OCI-LY1 (cell line): ENCODE measurements around the gene LRRK2.

Experiments used
- H2AFZ ChIP-seq: fragments of 200-600 bp; sonication (generic), shearing (Covaris generic); 2 replicates; pipeline ENCODE4 v1.6.0; 2014; ENCODE audit warnings: antibody characterized with exemption, mild to moderate bottlenecking, low read length
- H3F3A ChIP-seq: fragments of 200-600 bp; sonication (generic), shearing (Covaris generic); 2 replicates; pipeline ENCODE4 v1.6.0; 2014; ENCODE audit warnings: mild to moderate bottlenecking, antibody characterized with exemption, low read length, moderate library complexity; ENCODE audit not compliant: insufficient read depth
- H3K27ac ChIP-seq: fragments of 200-600 bp; sonication (generic); 2 replicates; pipeline ENCODE4 v1.5.1; 2014; ENCODE audit warnings: low read length, mixed run types, mild to moderate bottlenecking, low read depth; ENCODE audit not compliant: poor library complexity, severe bottlenecking
- H3K27me3 ChIP-seq: fragments of 200-600 bp; sonication (generic); 2 replicates; pipeline ENCODE4 v1.6.0; 2014; ENCODE audit warnings: antibody characterized with exemption, mild to moderate bottlenecking, low read length, moderate library complexity; ENCODE audit not compliant: insufficient read depth
- H3K36me3 ChIP-seq: fragments of 200-600 bp; sonication (generic); 2 replicates; pipeline ENCODE4 v1.6.1; 2014; ENCODE audit warnings: mild to moderate bottlenecking, antibody characterized with exemption, low read length, moderate library complexity, mixed read lengths; ENCODE audit not compliant: insufficient read depth
- H3K4me1 ChIP-seq: fragments of 200-600 bp; sonication (generic); 2 replicates; pipeline ENCODE4 v1.5.1; 2014; ENCODE audit warnings: mild to moderate bottlenecking, low read length, moderate library complexity; ENCODE audit not compliant: insufficient read depth, severe bottlenecking
- H3K4me2 ChIP-seq: fragments of 200-600 bp; sonication (generic), shearing (Covaris generic); 2 replicates; pipeline ENCODE4 v1.6.1; 2014; ENCODE audit warnings: low read length
- H3K4me3 ChIP-seq: fragments of 200-600 bp; sonication (generic); 2 replicates; pipeline ENCODE4 v1.5.1; 2014; ENCODE audit warnings: low read length, low read depth, mild to moderate bottlenecking, mixed read lengths; ENCODE audit not compliant: poor library complexity, severe bottlenecking
- H3K79me2 ChIP-seq: fragments of 200-600 bp; shearing (Covaris generic); 2 replicates; pipeline ENCODE4 v1.6.1; 2016; ENCODE audit warnings: mixed run types, low read length, mixed read lengths; ENCODE audit not compliant: insufficient read depth
- H3K9ac ChIP-seq: fragments of 200-600 bp; sonication (generic), shearing (Covaris generic); 2 replicates; pipeline ENCODE4 v1.6.1; 2014; ENCODE audit warnings: mild to moderate bottlenecking, low read length, mixed read lengths
- H3K9me2 ChIP-seq: fragments of 200-600 bp; sonication (generic), shearing (Covaris generic); 2 replicates; pipeline ENCODE4 v1.6.1; 2014; ENCODE audit warnings: low read depth, mild to moderate bottlenecking, low read length, mixed read lengths
- H3K9me3 ChIP-seq: fragments of 200-600 bp; shearing (Covaris generic); 2 replicates; pipeline ENCODE4 v1.6.1; 2014; ENCODE audit warnings: low read length, mixed read lengths
- H4K20me1 ChIP-seq: fragments of 200-600 bp; sonication (generic), shearing (Covaris generic); 2 replicates; pipeline ENCODE4 v1.6.0; 2016; ENCODE audit warnings: mild to moderate bottlenecking, low read length; ENCODE audit not compliant: insufficient read depth
- EZH2 ChIP-seq: fragments of 200-600 bp; sonication (generic), shearing (Covaris generic); IDR thresholded peaks from 2 replicates; pipeline ENCODE4 v1.8.0; 2017; ENCODE audit warnings: borderline replicate concordance, mixed run types, mild to moderate bottlenecking, antibody characterized with exemption, low read length, moderate library complexity, mixed read lengths
- TF ChIP-seq, protein P1 (sequence below): fragments of 200-600 bp; sonication (generic), shearing (Covaris generic); IDR thresholded peaks from 2 replicates; pipeline ENCODE4 v1.5.1; 2017; ENCODE audit warnings: mild to moderate bottlenecking, antibody characterized with exemption, low read length, moderate library complexity, mixed read lengths

The LRRK2 gene

DNA sequence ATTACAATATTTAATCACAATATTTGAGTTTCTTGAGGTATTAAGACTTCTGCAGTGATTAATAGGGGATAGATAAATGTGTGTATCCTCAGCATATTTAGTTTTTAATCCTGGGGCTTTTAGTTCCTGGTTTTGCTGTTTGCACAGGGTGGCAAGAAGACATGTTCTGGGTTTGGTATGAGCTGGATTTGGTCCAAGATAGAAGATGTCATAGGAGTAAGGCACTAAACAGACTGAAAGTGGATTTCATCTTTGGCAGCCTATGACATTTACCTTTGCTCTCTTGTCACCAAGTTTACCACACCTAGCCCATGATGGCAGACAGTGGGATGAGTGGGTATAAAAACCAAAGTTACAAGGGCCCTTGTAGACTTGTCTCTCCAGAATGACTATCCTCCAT is 168.2 kb downstream of the LRRK2 start:
- no peak overlapping the region for H2AFZ ChIP-seq
- TF ChIP-seq, protein P1, sequence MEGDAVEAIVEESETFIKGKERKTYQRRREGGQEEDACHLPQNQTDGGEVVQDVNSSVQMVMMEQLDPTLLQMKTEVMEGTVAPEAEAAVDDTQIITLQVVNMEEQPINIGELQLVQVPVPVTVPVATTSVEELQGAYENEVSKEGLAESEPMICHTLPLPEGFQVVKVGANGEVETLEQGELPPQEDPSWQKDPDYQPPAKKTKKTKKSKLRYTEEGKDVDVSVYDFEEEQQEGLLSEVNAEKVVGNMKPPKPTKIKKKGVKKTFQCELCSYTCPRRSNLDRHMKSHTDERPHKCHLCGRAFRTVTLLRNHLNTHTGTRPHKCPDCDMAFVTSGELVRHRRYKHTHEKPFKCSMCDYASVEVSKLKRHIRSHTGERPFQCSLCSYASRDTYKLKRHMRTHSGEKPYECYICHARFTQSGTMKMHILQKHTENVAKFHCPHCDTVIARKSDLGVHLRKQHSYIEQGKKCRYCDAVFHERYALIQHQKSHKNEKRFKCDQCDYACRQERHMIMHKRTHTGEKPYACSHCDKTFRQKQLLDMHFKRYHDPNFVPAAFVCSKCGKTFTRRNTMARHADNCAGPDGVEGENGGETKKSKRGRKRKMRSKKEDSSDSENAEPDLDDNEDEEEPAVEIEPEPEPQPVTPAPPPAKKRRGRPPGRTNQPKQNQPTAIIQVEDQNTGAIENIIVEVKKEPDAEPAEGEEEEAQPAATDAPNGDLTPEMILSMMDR = no peak
- no peak for TF ChIP-seq EZH2
- H3K4me3 ChIP-seq = no peak overlapping the region
- H3K4me1 ChIP-seq = no peaks in the 10 kb centered on the region
- no peaks in the 10 kb centered on the region for H3K9me2 ChIP-seq
- no peak overlapping the region for H3K4me2 ChIP-seq
- no peaks in the 10 kb centered on the region for H3K9me3 ChIP-seq
- no peak overlapping the region for H3K27ac ChIP-seq
- H3F3A ChIP-seq = no peaks in the 10 kb centered on the region
- H3K9ac ChIP-seq = no peak overlapping the region
- no peaks in the 10 kb centered on the region for H4K20me1 ChIP-seq
- H3K36me3 ChIP-seq = no peaks in the 10 kb centered on the region
- H3K27me3 ChIP-seq = no peaks in the 10 kb centered on the region
- no peaks in the 10 kb centered on the region for H3K79me2 ChIP-seq

DNA sequence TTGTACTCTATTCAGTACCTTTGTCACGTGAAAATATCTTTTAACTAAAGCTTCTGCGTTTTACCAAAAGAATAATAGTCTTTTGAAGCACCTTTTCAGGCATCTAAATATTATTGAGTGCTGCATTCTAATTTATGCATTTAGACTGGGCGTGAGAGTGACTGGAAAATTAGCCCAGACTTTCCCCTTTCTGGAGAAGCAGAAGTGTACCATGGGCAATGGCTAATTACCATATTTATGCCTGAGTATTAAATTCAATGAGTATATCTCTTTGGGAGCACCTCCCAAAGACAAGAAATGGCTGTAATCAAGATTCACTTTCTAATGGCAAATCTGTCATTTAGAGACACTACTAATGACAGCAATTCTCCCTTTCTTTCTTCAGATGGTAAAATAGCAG is 174.9 kb downstream of the LRRK2 start:
- no peaks in the 10 kb centered on the region for H4K20me1 ChIP-seq
- no peaks in the 10 kb centered on the region for H3K36me3 ChIP-seq
- H3K4me1 ChIP-seq = no peaks in the 10 kb centered on the region
- H3K27ac ChIP-seq = no peak overlapping the region
- no peak overlapping the region for H3K4me3 ChIP-seq
- no peaks in the 10 kb centered on the region for H3K27me3 ChIP-seq
- no peaks in the 10 kb centered on the region for H3K79me2 ChIP-seq
- H3K9ac ChIP-seq = no peak overlapping the region
- no peak overlapping the region for H2AFZ ChIP-seq
- TF ChIP-seq EZH2 = no peak
- TF ChIP-seq, protein P1 = no peak
- H3K9me3 ChIP-seq = no peaks in the 10 kb centered on the region
- no peak overlapping the region for H3K4me2 ChIP-seq
- no peaks in the 10 kb centered on the region for H3K9me2 ChIP-seq
- H3F3A ChIP-seq = no peaks in the 10 kb centered on the region

DNA sequence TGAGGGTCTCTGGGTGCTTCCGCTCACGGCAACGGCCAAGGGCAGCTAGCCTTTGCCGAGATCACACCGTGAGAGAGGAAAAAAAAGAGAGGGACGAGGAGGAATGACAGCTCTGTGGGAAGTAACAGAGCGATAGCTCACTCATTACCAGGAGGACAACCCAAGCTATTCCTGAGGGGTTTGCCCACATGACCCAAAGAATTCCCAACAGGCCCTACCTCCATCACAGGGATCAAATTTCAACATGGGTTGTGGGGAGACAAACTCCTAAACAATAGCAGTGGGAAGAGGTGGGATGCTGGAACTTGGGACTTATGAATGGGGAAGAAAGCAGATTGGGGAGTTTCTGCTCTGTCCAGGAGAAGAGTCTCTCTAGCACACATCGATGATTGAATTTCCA is 180.6 kb downstream of the LRRK2 start:
- Histone ChIP-seq H3K27ac (no peak overlapping the region), H3K4me1 (no peaks in the 10 kb centered on the region), H3K27me3 (no peaks in the 10 kb centered on the region), H3K36me3 (no peaks in the 10 kb centered on the region), H2AFZ (no peak overlapping the region), H4K20me1 (no peaks in the 10 kb centered on the region), H3K9me2 (no peaks in the 10 kb centered on the region), H3K79me2 (no peaks in the 10 kb centered on the region), H3K4me3 (no peak overlapping the region), H3K9me3 (no peaks in the 10 kb centered on the region), H3K9ac (no peak overlapping the region), H3K4me2 (no peak overlapping the region), H3F3A (no peaks in the 10 kb centered on the region)
- TF ChIP-seq EZH2 = no peak
- TF ChIP-seq, protein P1 = no peak
